NB4 (cell line): Measurements from ENCODE around the gene NFAM1.

Experiments
- DNase-seq: peaks from one replicate; pipeline ENCODE4 v3.0.0; 2010; ENCODE audit warnings: low read depth
- H3K4me3 ChIP-seq: one replicate; pipeline ENCODE4 v1.5.1; 2011; ENCODE audit warnings: mild to moderate bottlenecking, low read depth, low read length, moderate library complexity
- CTCF ChIP-seq: IDR thresholded peaks from one replicate; pipeline ENCODE4 v1.5.1; 2012; ENCODE audit warnings: low read depth, low read length
- MAX ChIP-seq: IDR thresholded peaks from 2 replicates; pipeline ENCODE4 v1.6.1; 2011; ENCODE audit warnings: low read depth, low read length
- MYC ChIP-seq: IDR thresholded peaks from 2 replicates; pipeline ENCODE4 v1.6.1; 2011; ENCODE audit warnings: low read depth, low read length
- POLR2A ChIP-seq: IDR thresholded peaks from 2 replicates; pipeline ENCODE4 v1.6.1; 2011; ENCODE audit warnings: mild to moderate bottlenecking; ENCODE audit not compliant: insufficient read length; ENCODE audit errors: extremely low read depth

The NFAM1 gene

GRCh38 chr22:42343531-42344081 is 88.6 kb downstream of the NFAM1 start:
- DNase-seq: no peak
- no peak overlapping the region for H3K4me3 ChIP-seq
- TF ChIP-seq CTCF (no peak), MAX (no peak), MYC (no peak), POLR2A (no peak)

GRCh38 chr22:42343121-42343454 is 89.1 kb downstream of the NFAM1 start:
- TF ChIP-seq POLR2A: no peak
- no peak for TF ChIP-seq MAX
- TF ChIP-seq CTCF: no peak
- no peak for TF ChIP-seq MYC
- DNase-seq: no peak
- H3K4me3 ChIP-seq: no peak overlapping the region

- no peak for TF ChIP-seq MAX
- no peak for TF ChIP-seq MYC
- no peak for TF ChIP-seq CTCF
- TF ChIP-seq POLR2A: no peak
- DNase-seq: no peak
- no peak overlapping the region for H3K4me3 ChIP-seq
Measured at GRCh38 chr22:42342426-42343120, 89.6 kb downstream of the NFAM1 start.

GRCh38 chr22:42341779-42342178 is 90.4 kb downstream of the NFAM1 start:
- DNase-seq: no peak
- TF ChIP-seq CTCF (no peak), MYC (no peak), POLR2A (no peak), MAX (no peak)
- H3K4me3 ChIP-seq: no peak overlapping the region

- H3K4me3 ChIP-seq: no peak overlapping the region
- no peak for DNase-seq
- TF ChIP-seq MYC (no peak), MAX (no peak), CTCF (no peak), POLR2A (no peak)
Measured at GRCh38 chr22:42340829-42341383, 91.3 kb downstream of the NFAM1 start.
